Measurements from ENCODE around the gene ASCL5. TPM values are rescaled to one million over a fixed set of nuclear protein-coding genes. Genes with fewer than 3 reads are reported as not detected.

ASCL5 gene
- total RNA-seq, 2 donors from 2014 or later = not detected

GRCh38 chr1:201103666-201104065 is 23.3 kb downstream of the ASCL5 start:
- Histone ChIP-seq H3K9me3 (no peaks in the 10 kb centered on the region), H3K4me1 (no peaks in the 10 kb centered on the region), H3K27ac (no peak overlapping the region), H3K36me3 (no peaks in the 10 kb centered on the region), H3K4me3 (no peak overlapping the region), H3K27me3 (no peaks in the 10 kb centered on the region)
- TF ChIP-seq, protein P1, sequence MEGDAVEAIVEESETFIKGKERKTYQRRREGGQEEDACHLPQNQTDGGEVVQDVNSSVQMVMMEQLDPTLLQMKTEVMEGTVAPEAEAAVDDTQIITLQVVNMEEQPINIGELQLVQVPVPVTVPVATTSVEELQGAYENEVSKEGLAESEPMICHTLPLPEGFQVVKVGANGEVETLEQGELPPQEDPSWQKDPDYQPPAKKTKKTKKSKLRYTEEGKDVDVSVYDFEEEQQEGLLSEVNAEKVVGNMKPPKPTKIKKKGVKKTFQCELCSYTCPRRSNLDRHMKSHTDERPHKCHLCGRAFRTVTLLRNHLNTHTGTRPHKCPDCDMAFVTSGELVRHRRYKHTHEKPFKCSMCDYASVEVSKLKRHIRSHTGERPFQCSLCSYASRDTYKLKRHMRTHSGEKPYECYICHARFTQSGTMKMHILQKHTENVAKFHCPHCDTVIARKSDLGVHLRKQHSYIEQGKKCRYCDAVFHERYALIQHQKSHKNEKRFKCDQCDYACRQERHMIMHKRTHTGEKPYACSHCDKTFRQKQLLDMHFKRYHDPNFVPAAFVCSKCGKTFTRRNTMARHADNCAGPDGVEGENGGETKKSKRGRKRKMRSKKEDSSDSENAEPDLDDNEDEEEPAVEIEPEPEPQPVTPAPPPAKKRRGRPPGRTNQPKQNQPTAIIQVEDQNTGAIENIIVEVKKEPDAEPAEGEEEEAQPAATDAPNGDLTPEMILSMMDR (IDR thresholded peaks at IDR 0.05) = no peak
- no peak for DNase-seq (ENCODE audit: low spot score)

DNA sequence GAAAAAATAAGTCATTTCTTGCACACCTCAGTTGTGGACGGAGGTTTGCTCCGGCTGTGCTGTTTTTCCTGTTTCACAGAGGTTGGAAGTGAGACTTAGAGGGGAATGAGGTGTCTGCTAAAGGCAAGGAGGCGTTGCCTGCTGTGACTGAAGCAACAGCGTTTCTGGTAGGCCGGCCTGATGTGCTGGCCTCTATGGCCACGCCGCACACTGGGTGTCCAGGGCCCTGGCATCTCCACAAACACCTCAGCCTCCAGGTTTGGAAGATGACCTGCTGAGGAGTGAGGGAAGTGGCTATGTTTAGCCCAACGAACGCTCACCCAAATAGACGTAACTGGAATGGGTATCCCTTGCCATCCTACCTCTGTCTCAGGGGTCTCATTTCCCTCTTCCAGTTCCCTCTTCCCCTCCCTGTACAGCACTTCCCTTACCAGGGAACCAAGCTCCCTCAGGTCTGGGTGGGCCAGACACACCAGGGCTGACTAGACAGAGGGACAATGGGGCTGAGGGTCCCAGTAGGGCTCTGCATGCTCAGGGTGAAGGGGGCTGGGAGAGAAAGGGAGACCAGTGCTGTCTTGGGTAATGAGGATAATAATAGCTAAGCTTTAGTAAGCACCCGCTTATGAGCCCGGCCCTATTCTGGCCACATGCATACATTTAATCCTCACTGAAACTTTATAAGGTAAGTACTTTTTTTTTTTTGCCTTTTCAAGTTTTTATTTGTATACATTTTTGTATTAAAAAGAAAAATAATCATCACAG is 26.6 kb downstream of the ASCL5 start:
- no peak overlapping the region for H3K4me3 ChIP-seq
- DNase-seq (ENCODE audit: low spot score) = no peak
- no peaks in the 10 kb centered on the region for H3K27me3 ChIP-seq
- TF ChIP-seq, protein P1 (IDR thresholded peaks at IDR 0.05) = no peak
- H3K36me3 ChIP-seq = no peaks in the 10 kb centered on the region
- no peaks in the 10 kb centered on the region for H3K4me1 ChIP-seq
- no peaks in the 10 kb centered on the region for H3K9me3 ChIP-seq
- H3K27ac ChIP-seq = no peak overlapping the region

DNA sequence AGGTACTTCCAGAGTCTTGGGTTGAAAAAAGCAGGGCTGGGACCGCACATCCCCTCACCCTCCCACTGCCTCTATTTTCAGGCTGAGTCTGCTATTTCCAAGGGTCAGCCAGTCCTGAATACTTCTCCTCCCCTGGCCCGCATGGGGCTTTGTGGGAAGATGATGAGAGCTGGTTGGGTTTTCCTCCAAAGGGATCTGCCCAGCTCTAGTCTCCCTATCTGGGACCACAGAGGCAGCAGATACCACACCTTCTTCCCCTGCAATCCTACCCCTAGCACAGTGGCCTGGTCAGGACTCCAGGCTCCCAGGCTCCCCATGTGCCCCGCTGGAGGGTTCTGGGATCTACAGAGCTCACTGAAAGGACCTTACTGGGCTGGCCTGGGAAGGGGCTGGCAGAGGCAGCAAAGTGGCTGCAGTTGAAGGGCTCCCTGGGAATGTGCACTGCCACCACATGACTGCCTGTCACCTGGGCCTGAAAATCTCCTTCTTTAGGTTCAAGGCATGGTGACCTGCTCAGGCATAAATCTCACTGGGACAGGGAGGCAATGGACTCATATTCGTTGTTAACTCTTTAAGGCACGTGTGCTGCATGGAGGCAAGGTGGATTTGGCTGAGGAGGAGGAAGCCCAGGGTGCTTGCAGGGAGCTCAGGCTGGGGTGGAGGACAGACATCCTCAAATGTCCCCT is 27.8 kb downstream of the ASCL5 start:
- H3K4me1 ChIP-seq = no peaks in the 10 kb centered on the region
- no peaks in the 10 kb centered on the region for H3K9me3 ChIP-seq
- H3K27ac ChIP-seq = no peak overlapping the region
- TF ChIP-seq, protein P1 (IDR thresholded peaks at IDR 0.05) = no peak
- H3K27me3 ChIP-seq = no peaks in the 10 kb centered on the region
- H3K4me3 ChIP-seq = no peak overlapping the region
- DNase-seq (ENCODE audit: low spot score) = no peak
- H3K36me3 ChIP-seq = no peaks in the 10 kb centered on the region

DNA sequence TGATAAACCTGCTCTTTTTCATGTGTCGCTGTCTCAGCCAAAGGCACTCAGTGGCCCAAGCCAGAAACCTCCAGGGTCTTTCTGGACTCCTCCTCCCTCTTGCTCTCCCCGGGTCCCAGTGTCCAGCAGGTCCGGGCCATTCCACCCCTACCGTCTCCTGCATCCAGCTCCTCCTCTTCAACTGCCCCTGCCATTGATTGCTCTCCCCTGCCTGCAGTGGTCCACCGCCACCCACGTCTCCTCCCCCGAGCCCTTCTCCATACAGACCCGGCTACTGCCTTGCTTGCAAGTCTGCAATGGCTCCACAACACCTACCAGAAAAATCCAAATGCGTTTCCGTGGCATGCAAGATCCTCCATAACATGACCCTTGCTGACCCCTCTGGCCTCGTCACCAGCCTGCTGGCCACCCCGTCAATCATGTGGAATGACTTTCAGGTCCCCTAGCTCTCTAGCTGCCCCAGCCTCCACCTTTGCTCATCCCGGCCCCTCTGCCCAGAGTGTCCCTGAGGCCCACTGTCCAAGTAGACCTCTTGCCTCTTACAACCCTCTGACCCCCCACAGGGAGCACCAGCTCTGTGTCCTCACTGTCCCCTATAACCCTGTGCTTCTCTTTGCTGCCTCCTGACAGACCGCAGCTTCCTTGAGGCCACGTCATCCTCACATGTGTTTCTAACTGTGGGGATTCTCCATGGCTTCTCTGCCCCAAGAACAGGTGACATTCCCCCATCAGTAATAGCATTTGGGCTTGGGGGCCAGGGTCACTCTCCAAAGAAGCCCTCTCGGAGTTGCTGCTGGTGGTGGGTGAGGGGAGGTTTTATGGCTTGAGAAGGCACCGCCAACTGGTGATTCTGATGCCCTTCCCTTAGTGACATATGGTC is 29.8 kb downstream of the ASCL5 start:
- no peaks in the 10 kb centered on the region for H3K36me3 ChIP-seq
- no peak overlapping the region for H3K4me3 ChIP-seq
- no peak overlapping the region for H3K27ac ChIP-seq
- DNase-seq (ENCODE audit: low spot score) = no peak
- H3K9me3 ChIP-seq = no peaks in the 10 kb centered on the region
- H3K4me1 ChIP-seq = no peaks in the 10 kb centered on the region
- TF ChIP-seq, protein P1 (IDR thresholded peaks at IDR 0.05) = no peak
- H3K27me3 ChIP-seq = no peaks in the 10 kb centered on the region

GRCh38 chr1:201096041-201096461 is 30.9 kb downstream of the ASCL5 start:
- no peak for DNase-seq (ENCODE audit: low spot score)
- TF ChIP-seq, protein P1 (IDR thresholded peaks at IDR 0.05) = no peak
- Histone ChIP-seq H3K9me3 (no peaks in the 10 kb centered on the region), H3K27ac (no peak overlapping the region), H3K36me3 (no peaks in the 10 kb centered on the region), H3K27me3 (no peaks in the 10 kb centered on the region), H3K4me3 (no peak overlapping the region), H3K4me1 (no peaks in the 10 kb centered on the region)

Data from right atrium auricular region (tissue), 2 donors.